Non-pigmented ciliary epithelial cell (primary cell): ENCODE measurements around the gene RALGAPA1.
"Not testable (repeated sequence)": the region's sequence is repeated elsewhere in the genome, so short reads cannot be mapped to it uniquely, and the experiment has no call there.

Source experiments
- DNase-seq: peaks from one replicate; pipeline ENCODE4 v3.0.0-alpha.2; 2010; ENCODE audit warnings: low read depth

RALGAPA1 gene

GRCh38 chr14:35761922-35762321, 47.2 kb downstream of the RALGAPA1 start:
- no peak for DNase-seq

GRCh38 chr14:35760143-35760542, 49.0 kb downstream of the RALGAPA1 start:
- DNase-seq, result no peak

- no peak for DNase-seq
Measured at GRCh38 chr14:35758523-35759129, 50.5 kb downstream of the RALGAPA1 start.

- no peak for DNase-seq
Measured at GRCh38 chr14:35754671-35755070, 54.4 kb downstream of the RALGAPA1 start.

GRCh38 chr14:35752380-35752779, 56.7 kb downstream of the RALGAPA1 start:
- DNase-seq, result no peak

- no peak for DNase-seq
Measured at GRCh38 chr14:35750202-35750904, 58.7 kb downstream of the RALGAPA1 start.

- DNase-seq, result no peak
Measured at GRCh38 chr14:35747379-35747778, 61.7 kb downstream of the RALGAPA1 start.

- no peak for DNase-seq
Measured at GRCh38 chr14:35742442-35742841, 66.7 kb downstream of the RALGAPA1 start.

GRCh38 chr14:35742032-35742371, 67.1 kb downstream of the RALGAPA1 start:
- DNase-seq, result no peak

- no peak for DNase-seq
Measured at GRCh38 chr14:35741345-35742031, 67.6 kb downstream of the RALGAPA1 start.

GRCh38 chr14:35740215-35740614, 68.9 kb downstream of the RALGAPA1 start:
- no peak for DNase-seq

- not testable (repeated sequence) for DNase-seq
Measured at GRCh38 chr14:35735163-35735562, 73.9 kb downstream of the RALGAPA1 start.

- not testable (repeated sequence) for DNase-seq
Measured at GRCh38 chr14:35733510-35733909, 75.6 kb downstream of the RALGAPA1 start.

- DNase-seq, result no peak
Measured at GRCh38 chr14:35730871-35731270, 78.2 kb downstream of the RALGAPA1 start.

- no peak for DNase-seq
Measured at GRCh38 chr14:35727764-35728163, 81.3 kb downstream of the RALGAPA1 start.

- no peak for DNase-seq
Measured at GRCh38 chr14:35725930-35726329, 83.2 kb downstream of the RALGAPA1 start.

GRCh38 chr14:35715079-35715478, 94.0 kb downstream of the RALGAPA1 start:
- no peak for DNase-seq

GRCh38 chr14:35712466-35712865, 96.6 kb downstream of the RALGAPA1 start:
- no peak for DNase-seq

- no peak for DNase-seq
Measured at GRCh38 chr14:35708062-35708461, 101.0 kb downstream of the RALGAPA1 start.

GRCh38 chr14:35705636-35706035, 103.5 kb downstream of the RALGAPA1 start:
- no peak for DNase-seq

GRCh38 chr14:35704793-35705493, 104.2 kb downstream of the RALGAPA1 start:
- no peak for DNase-seq

- no peak for DNase-seq
Measured at GRCh38 chr14:35701531-35701930, 107.6 kb downstream of the RALGAPA1 start.
